HCT116 (cell line): ENCODE data around the gene TYMP. TPM values are rescaled to one million over a fixed set of nuclear protein-coding genes. Genes with fewer than 3 reads are reported as not detected.

Experiments
- ATAC-seq: fragments of 200-7000 bp; cut with Tn5 transposase; 2 replicates; pipeline ENCODE4 v1.9.1; 2020; ENCODE audit warnings: mild to moderate bottlenecking, moderate library complexity
- BruUV-seq: library from RNA; stranded (reverse); fragments of 400-500 nt; replicated peaks from 2 replicates; lab custom pipeline; 2021; lab: Mats Ljungman, UMichigan
- CTCF ChIA-PET: fragments of 300-600 bp; sonication (Branson Sonifier 250); formaldehyde crosslinking; loops from one replicate; lab custom pipeline; 2021; ENCODE audit warnings: antibody characterized with exemption; lab: Charles Lee
- POLR2A ChIA-PET: fragments of 300-600, 350-600 bp; sonication (Branson Sonifier 250); formaldehyde crosslinking; loops from one replicate; lab custom pipeline; 2021; ENCODE audit warnings: antibody characterized with exemption; lab: Charles Lee
- RAD21 ChIA-PET, 2 experiments: fragments of 300-600 bp; sonication (Branson Sonifier 250); formaldehyde crosslinking; loops; one replicate each; lab custom pipeline; 2023; ENCODE audit warnings: low total read pairs in 2 of 2; ENCODE audit not compliant: uncharacterized antibody in 2 of 2, unreplicated experiment in 2 of 2, low non-redundant PET in 1 of 2; lab: Charles Lee
- DNase-seq: peaks from one replicate; pipeline ENCODE4 v3.0.0-alpha.2; 2010; ENCODE audit warnings: low read depth, low spot score
- H2AFZ ChIP-seq: fragments of 200-600 bp; shearing (Covaris generic), sonication (generic); 2 replicates; pipeline ENCODE4 v1.6.1; 2017; ENCODE audit warnings: low read depth, mixed run types, mixed read lengths, antibody characterized with exemption, low read length; ENCODE audit not compliant: poor library complexity, severe bottlenecking
- H3K27ac ChIP-seq: 2 replicates; pipeline ENCODE4 v1.5.1; 2012; ENCODE audit warnings: low read depth, low read length
- H3K27me3 ChIP-seq: fragments of 200-600 bp; sonication (generic); 2 replicates; pipeline ENCODE4 v1.6.1; 2016; ENCODE audit warnings: mixed run types, low read length, mixed read lengths; ENCODE audit not compliant: insufficient read depth
- H3K36me3 ChIP-seq, 2 experiments: fragments of 200-500 bp in 1 of 2; fragments of 200-600 bp in 1 of 2; sonication (Bioruptor generic) in 1 of 2; sonication (generic) in 1 of 2; 2 replicates each; pipeline versions ENCODE4 v1.5.1 to v1.6.1; 2014 to 2016; ENCODE audit warnings: low read length in 2 of 2, inconsistent platforms in 1 of 2, mixed read lengths in 1 of 2, mixed run types in 1 of 2; ENCODE audit not compliant: insufficient read depth in 2 of 2, control insufficient read depth in 1 of 2
- H3K4me1 ChIP-seq, 2 experiments: fragments of 200-600 bp in 1 of 2; sonication (generic) in 1 of 2; 2 replicates each; pipeline versions ENCODE4 v1.5.1 to v1.6.1; 2012 to 2017; ENCODE audit warnings: low read length in 2 of 2, inconsistent platforms in 1 of 2, mild to moderate bottlenecking in 1 of 2, mixed read lengths in 1 of 2, mixed run types in 1 of 2, moderate library complexity in 1 of 2; ENCODE audit not compliant: insufficient read depth in 2 of 2, control insufficient read depth in 1 of 2
- H3K4me2 ChIP-seq: fragments of 200-600 bp; sonication (generic); 2 replicates; pipeline ENCODE4 v1.6.1; 2017; ENCODE audit warnings: mixed run types, low read length, mixed read lengths
- H3K4me3 ChIP-seq, 2 experiments: fragments of 200-600 bp in 1 of 2; sonication (generic) in 1 of 2; replicated peaks in 1 of 2; 2 replicates each; pipeline ENCODE4 v1.5.1; 2011 to 2016; ENCODE audit warnings: low read length in 2 of 2, control low read depth in 1 of 2, low read depth in 1 of 2, mild to moderate bottlenecking in 1 of 2, mixed read lengths in 1 of 2, mixed run types in 1 of 2
- H3K79me2 ChIP-seq: fragments of 200-600 bp; sonication (generic); 2 replicates; pipeline ENCODE4 v1.6.1; 2017; ENCODE audit warnings: mild to moderate bottlenecking, mixed run types, low read length, moderate library complexity, mixed read lengths; ENCODE audit not compliant: insufficient read depth
- H3K9ac ChIP-seq: fragments of 200-600 bp; sonication (generic); 2 replicates; pipeline ENCODE4 v1.6.1; 2016; ENCODE audit warnings: low read length, mixed read lengths
- H3K9me2 ChIP-seq: fragments of 200-600 bp; sonication (generic), shearing (Covaris generic); 2 replicates; pipeline ENCODE4 v1.6.1; 2017; ENCODE audit warnings: mixed run types, mild to moderate bottlenecking, moderate library complexity; ENCODE audit not compliant: insufficient read depth
- H3K9me3 ChIP-seq, 2 experiments: fragments of 200-500 bp in 1 of 2; fragments of 200-600 bp in 1 of 2; sonication (Bioruptor generic) in 1 of 2; sonication (generic) in 1 of 2; 2 replicates each; pipeline ENCODE4 v1.6.1; 2014 to 2017; ENCODE audit warnings: low read length in 2 of 2, mixed read lengths in 2 of 2, inconsistent platforms in 1 of 2, low read depth in 1 of 2, mild to moderate bottlenecking in 1 of 2, mixed run types in 1 of 2, moderate library complexity in 1 of 2; ENCODE audit not compliant: control insufficient read depth in 1 of 2, insufficient read depth in 1 of 2
- H4K20me1 ChIP-seq: fragments of 200-600 bp; sonication (generic), shearing (Covaris generic); 2 replicates; pipeline ENCODE4 v1.6.1; 2017; ENCODE audit warnings: mixed run types, mild to moderate bottlenecking, moderate library complexity; ENCODE audit not compliant: insufficient read depth
- EZH2 ChIP-seq: fragments of 200-600 bp; sonication (generic); IDR thresholded peaks from 2 replicates; pipeline ENCODE4 v1.6.1; 2017; ENCODE audit warnings: antibody characterized with exemption, mixed run types
- FOSL1 ChIP-seq: IDR thresholded peaks from 2 replicates; pipeline ENCODE4 v1.6.1; 2012; ENCODE audit warnings: low read depth
- POLR2AphosphoS5 ChIP-seq: IDR thresholded peaks from 2 replicates; pipeline ENCODE4 v1.6.1; 2011; ENCODE audit warnings: mild to moderate bottlenecking, low read depth, low read length, moderate library complexity
- RAD21 ChIP-seq: IDR thresholded peaks from 2 replicates; pipeline ENCODE4 v1.6.1; 2012; ENCODE audit warnings: low read depth, mild to moderate bottlenecking
- intact Hi-C: fragments of 100-400 bp; cut with micrococcal nuclease; formaldehyde crosslinking; loops from 2 replicates; pipeline ENCODE4 v1.10.0; 2022
- total RNA-seq: library from RNA; stranded (reverse); gene quantifications from one replicate; pipeline ENCODE4 v1.2.1, GENCODE V29; 2021; ENCODE audit not compliant: unreplicated experiment

Gene TYMP
- total RNA-seq, 1 experiment from 2014 or later: 43.2 TPM

DNA sequence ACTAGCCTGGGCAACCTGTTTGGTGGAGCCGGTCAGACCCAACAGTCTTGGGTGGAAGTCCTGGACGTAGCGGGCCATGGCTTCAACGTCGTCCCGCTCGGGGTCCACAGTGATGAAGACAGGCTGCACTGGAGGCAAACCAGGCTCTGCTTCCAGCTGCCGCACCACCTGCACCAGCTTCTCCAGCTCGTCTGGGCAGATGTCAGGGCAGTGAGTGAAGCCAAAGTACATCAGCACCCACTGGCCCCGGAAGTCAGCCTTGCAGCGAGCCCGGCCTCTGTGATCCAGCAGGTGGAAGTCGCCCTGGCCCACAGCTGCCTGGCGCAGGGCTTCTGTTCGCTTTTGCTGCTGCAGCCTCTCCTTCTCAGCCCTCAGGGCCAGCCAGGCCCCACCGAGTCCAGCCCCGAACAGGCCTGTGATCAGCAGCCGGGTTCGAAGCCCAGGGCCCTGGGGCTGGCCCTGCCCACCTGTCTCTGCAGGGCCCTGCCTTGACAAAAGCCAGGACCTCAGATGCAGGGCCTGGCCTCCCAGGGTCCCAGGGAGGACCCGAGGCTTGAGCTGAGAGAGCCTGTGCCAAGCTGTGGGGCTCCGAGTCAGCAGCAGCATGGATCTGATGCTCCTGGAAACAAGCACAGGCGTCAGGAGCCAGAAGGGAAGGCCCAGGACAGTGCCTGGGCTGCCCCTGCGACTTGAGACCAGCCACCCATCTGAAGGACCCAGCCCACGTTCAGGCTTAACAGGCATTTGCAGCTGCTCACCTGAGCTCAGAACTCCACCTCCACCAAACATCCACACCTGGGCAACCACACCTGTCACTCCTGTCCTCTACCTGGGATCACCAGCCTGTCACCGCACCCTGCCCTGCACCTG lies 5.8 kb downstream of the TYMP start:
- DNase-seq (no peak), ATAC-seq (no peak)
- H4K20me1 ChIP-seq: no peaks in the 10 kb centered on the region
- TF ChIP-seq EZH2 (no peak), POLR2AphosphoS5 (0 out of 2 replicates have a peak, but pooled peaks have one; percentile 38)
- peak overlapping the region; percentile 78 to 85 for H3K4me3 ChIP-seq
- peak overlapping the region; percentile 99 for H3K4me2 ChIP-seq
- intact Hi-C loops: no loop called here
- H2AFZ ChIP-seq: no peak overlapping the region
- ChIA-PET RAD21 (interaction anchor here in 1 of 2 experiments (2.2 kb wide), 1 partner anchor 39 kb away, joined by 5 read pairs; the partner anchor contains the start of gene SYCE3), CTCF (no interaction called here), POLR2A (interaction anchor here (1.0 kb wide), 1 partner anchor 9 kb away, joined by 3 read pairs; no protein-coding TSS in a partner anchor)
- H3K4me1 ChIP-seq: peaks cover 13 to 49% of the 10 kb centered on the region in 2 experiments; a peak in 3 of 4 replicates
- no peaks in the 10 kb centered on the region for H3K9me3 ChIP-seq
- H3K27me3 ChIP-seq: no peaks in the 10 kb centered on the region
- peaks cover 0 to 18% of the 10 kb centered on the region in 2 experiments; a peak in 2 of 4 replicates for H3K36me3 ChIP-seq
- peak overlapping the region; percentile 93 for H3K9ac ChIP-seq
- BruUV-seq: no TSS peak
- H3K79me2 ChIP-seq: peaks cover 25% of the 10 kb centered on the region
- H3K9me2 ChIP-seq: no peaks in the 10 kb centered on the region
- H3K27ac ChIP-seq: peak overlapping the region; percentile 100

DNA sequence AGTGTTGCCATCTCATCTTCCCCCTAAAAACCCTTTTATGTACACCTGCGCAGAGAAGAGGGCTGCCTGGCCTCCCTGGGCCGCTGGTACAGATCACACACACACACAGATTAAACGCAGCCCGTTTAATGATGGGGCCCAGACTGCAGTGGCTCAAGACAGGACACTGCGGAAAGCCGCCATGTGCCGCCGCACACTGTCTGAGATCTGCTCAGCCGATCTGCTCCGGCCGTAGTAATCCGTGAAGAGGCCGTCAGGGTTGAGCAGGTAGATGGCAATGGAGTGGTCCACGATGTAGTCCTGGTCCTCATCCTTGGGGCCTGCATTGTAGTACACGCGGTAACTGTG lies 6.4 kb downstream of the TYMP start:
- H4K20me1 ChIP-seq: no peaks in the 10 kb centered on the region
- no peak overlapping the region; the same call in 1 of the 2 replicates for H3K4me2 ChIP-seq
- POLR2A ChIA-PET: no interaction called here
- H3K79me2 ChIP-seq: peaks cover 25% of the 10 kb centered on the region
- no peak for ATAC-seq
- H3K27me3 ChIP-seq: no peaks in the 10 kb centered on the region
- CTCF ChIA-PET: no interaction called here
- RAD21 ChIA-PET: no interaction called here
- no TSS peak for BruUV-seq
- no peak overlapping the region for H3K9ac ChIP-seq
- no peak for DNase-seq
- H3K36me3 ChIP-seq: peaks cover 0 to 19% of the 10 kb centered on the region in 2 experiments; a peak in 2 of 4 replicates
- H3K9me3 ChIP-seq: no peaks in the 10 kb centered on the region
- peaks cover 13 to 43% of the 10 kb centered on the region in 2 experiments; a peak in 3 of 4 replicates for H3K4me1 ChIP-seq
- no peak overlapping the region for H3K4me3 ChIP-seq
- intact Hi-C loops: no loop called here
- H3K9me2 ChIP-seq: no peaks in the 10 kb centered on the region
- no peak overlapping the region for H2AFZ ChIP-seq
- peak overlapping the region; percentile 100; the same call in 1 of the 2 replicates for H3K27ac ChIP-seq
- TF ChIP-seq RAD21: no peak
- no peak for TF ChIP-seq FOSL1
